GM12878 (cell line): ENCODE results near the gene SHROOM3. TPM values are rescaled to one million over a fixed set of nuclear protein-coding genes. Genes with fewer than 3 reads are reported as not detected.

Experiments
- ATAC-seq: fragments of 200-7000 bp; cut with Tn5 transposase; 3 replicates; pipeline ENCODE4 v1.9.1; 2020; ENCODE audit warnings: mild to moderate bottlenecking, moderate library complexity
- BruUV-seq: library from RNA; stranded (reverse); fragments of 400-500 nt; replicated peaks from 2 replicates; lab custom pipeline; 2021; lab: Mats Ljungman, UMichigan
- CTCF ChIA-PET: fragments of 300-600 bp; sonication (Branson Sonifier 250); formaldehyde crosslinking; extraction: SDS; loops from one replicate; lab custom pipeline; 2021; ENCODE audit warnings: inconsistent platforms; lab: Yijun Ruan, JAX
- POLR2A ChIA-PET: fragments of 350-600 bp; formaldehyde crosslinking; extraction: SDS; loops from one replicate; lab custom pipeline; 2021; ENCODE audit warnings: inconsistent platforms; lab: Charles Lee
- RAD21 ChIA-PET: fragments of 300-600 bp; sonication (Branson Sonifier 250); formaldehyde crosslinking; loops from one replicate; lab custom pipeline; 2023; ENCODE audit warnings: antibody characterized with exemption; ENCODE audit not compliant: unreplicated experiment; lab: Charles Lee
- SMC1A ChIA-PET: fragments of 300-600 bp; sonication (Branson Sonifier 250); formaldehyde crosslinking; loops from one replicate; lab custom pipeline; 2023; ENCODE audit not compliant: unreplicated experiment, uncharacterized antibody; lab: Charles Lee
- DNase-seq: peaks from one replicate; pipeline ENCODE4 v3.0.0-alpha.2; 2011; ENCODE audit warnings: low read depth, low spot score
- FAIRE-seq: peaks from 3 replicates; lab custom pipeline; 2011; peaks lifted over from hg19 to GRCh38; lab: Jason Lieb, UNC
- H2AFZ ChIP-seq: 2 replicates; pipeline ENCODE4 v1.6.0; 2011; ENCODE audit warnings: low read depth, low read length, control low read depth; ENCODE audit not compliant: control insufficient read depth
- H3K27ac ChIP-seq: 2 replicates; pipeline ENCODE4 v1.5.1; 2011; ENCODE audit warnings: control low read depth; ENCODE audit not compliant: control insufficient read depth, insufficient read depth
- H3K27me3 ChIP-seq, 2 experiments: replicated peaks in 1 of 2; 2 replicates each; pipeline versions ENCODE4 v1.6.0 to v1.6.1; 2011; ENCODE audit warnings: low read length in 1 of 2; ENCODE audit not compliant: control insufficient read depth in 2 of 2, insufficient read depth in 2 of 2
- H3K36me3 ChIP-seq, 2 experiments: 2 replicates each; pipeline ENCODE4 v1.5.1; 2011; ENCODE audit warnings: low read length in 1 of 2; ENCODE audit not compliant: control insufficient read depth in 2 of 2, insufficient read depth in 2 of 2
- H3K4me1 ChIP-seq: 2 replicates; pipeline ENCODE4 v1.6.1; 2011; ENCODE audit warnings: mild to moderate bottlenecking, low read length, moderate library complexity, mixed read lengths; ENCODE audit not compliant: control insufficient read depth, insufficient read depth
- H3K4me2 ChIP-seq: 2 replicates; pipeline ENCODE4 v1.6.0; 2011; ENCODE audit warnings: control low read depth; ENCODE audit not compliant: control insufficient read depth, insufficient read depth
- H3K4me3 ChIP-seq: fragments of 200-600 bp; sonication (generic); 2 replicates; pipeline ENCODE4 v1.5.1; 2016
- H3K79me2 ChIP-seq: 2 replicates; pipeline ENCODE4 v1.6.0; 2011; ENCODE audit warnings: low read length; ENCODE audit not compliant: control insufficient read depth, insufficient read depth
- H3K9ac ChIP-seq: 2 replicates; pipeline ENCODE4 v1.8.0; 2011; ENCODE audit warnings: low read length, control low read depth, mixed read lengths; ENCODE audit not compliant: control insufficient read depth, insufficient read depth
- H3K9me3 ChIP-seq: replicated peaks from 3 replicates; pipeline ENCODE4 v1.5.1; 2011; ENCODE audit warnings: mild to moderate bottlenecking, low read length; ENCODE audit not compliant: control insufficient read depth, insufficient read depth
- H4K20me1 ChIP-seq: 2 replicates; pipeline ENCODE4 v1.6.0; 2011; ENCODE audit not compliant: control insufficient read depth, insufficient read depth
- BMI1 ChIP-seq: fragments of 450-650 bp; IDR thresholded peaks from 2 replicates; pipeline ENCODE4 v1.6.1; 2016; ENCODE audit warnings: mild to moderate bottlenecking, moderate library complexity, borderline replicate concordance
- CBFB ChIP-seq: IDR thresholded peaks from 2 replicates; pipeline ENCODE4 v1.6.1; 2016; ENCODE audit warnings: antibody characterized with exemption, low read depth
- CEBPB ChIP-seq, 2 experiments: fragments of 150-350 bp in 1 of 2; IDR thresholded peaks; 2 replicates each; pipeline ENCODE4 v1.6.1; 2012 to 2014; ENCODE audit warnings: low read depth in 2 of 2, low read length in 2 of 2, borderline replicate concordance in 1 of 2, inconsistent platforms in 1 of 2
- CREB1 ChIP-seq: IDR thresholded peaks from 2 replicates; pipeline ENCODE4 v1.6.1; 2012; ENCODE audit warnings: low read depth, mild to moderate bottlenecking, inconsistent platforms
- CREM ChIP-seq: IDR thresholded peaks from 2 replicates; pipeline ENCODE4 v1.6.1; 2014; ENCODE audit warnings: antibody characterized with exemption, low read depth
- FOXM1 ChIP-seq: IDR thresholded peaks from 2 replicates; pipeline ENCODE4 v1.6.1; 2012; ENCODE audit warnings: low read depth, mild to moderate bottlenecking, inconsistent platforms, low read length, moderate library complexity
- GABPA ChIP-seq: IDR thresholded peaks from 2 replicates; pipeline ENCODE4 v1.6.1; 2014; ENCODE audit warnings: antibody characterized with exemption, low read depth, mild to moderate bottlenecking, inconsistent platforms
- GATAD2B ChIP-seq: fragments of 450-650 bp; conservative IDR thresholded peaks from 2 replicates; pipeline ENCODE4 v1.6.1; 2017; ENCODE audit warnings: low read depth, mild to moderate bottlenecking, moderate library complexity
- HDAC2 ChIP-seq: fragments of 200-600 bp; sonication (generic); IDR thresholded peaks from 2 replicates; pipeline ENCODE4 v1.6.1; 2017
- IKZF2 ChIP-seq, 2 experiments: fragments of 450-650 bp; IDR thresholded peaks; 2 replicates each; pipeline ENCODE4 v1.6.1; 2017; ENCODE audit warnings: mild to moderate bottlenecking in 2 of 2, moderate library complexity in 2 of 2
- IRF4 ChIP-seq: IDR thresholded peaks from 2 replicates; pipeline ENCODE4 v1.6.1; 2011; ENCODE audit warnings: low read depth, low read length
- JUNB ChIP-seq: IDR thresholded peaks from 2 replicates; pipeline ENCODE4 v1.6.1; 2016; ENCODE audit warnings: antibody characterized with exemption, mild to moderate bottlenecking
- MEF2A ChIP-seq: IDR thresholded peaks from 2 replicates; pipeline ENCODE4 v1.6.1; 2011; ENCODE audit warnings: low read depth, mild to moderate bottlenecking, low read length, moderate library complexity; ENCODE audit not compliant: insufficient read depth
- MEF2B ChIP-seq: fragments of 450-650 bp; IDR thresholded peaks from 2 replicates; pipeline ENCODE4 v1.6.1; 2018; ENCODE audit warnings: mild to moderate bottlenecking, moderate library complexity; ENCODE audit not compliant: partially characterized antibody, poor library complexity, severe bottlenecking
- MTA3 ChIP-seq: IDR thresholded peaks from 2 replicates; pipeline ENCODE4 v1.6.1; 2012; ENCODE audit warnings: low read length, inconsistent platforms, borderline replicate concordance
- NFIC ChIP-seq: IDR thresholded peaks from 2 replicates; pipeline ENCODE4 v1.6.1; 2012; ENCODE audit warnings: low read depth, mild to moderate bottlenecking, inconsistent platforms, low read length, moderate library complexity
- POU2F2 ChIP-seq: IDR thresholded peaks from 3 replicates; pipeline ENCODE4 v1.6.1; 2011; ENCODE audit warnings: low read depth, mild to moderate bottlenecking, low read length, borderline replicate concordance
- RAD21 ChIP-seq: IDR thresholded peaks from 2 replicates; pipeline ENCODE4 v1.6.1; 2011; ENCODE audit warnings: mild to moderate bottlenecking, low read depth, low read length, moderate library complexity; ENCODE audit not compliant: insufficient read depth
- RELB ChIP-seq: fragments of 450-650 bp; IDR thresholded peaks from 2 replicates; pipeline ENCODE4 v1.6.1; 2017; ENCODE audit warnings: low read depth, mild to moderate bottlenecking, moderate library complexity
- RUNX3 ChIP-seq: IDR thresholded peaks from 2 replicates; pipeline ENCODE4 v1.6.1; 2012; ENCODE audit warnings: low read length, inconsistent platforms
- SIN3A ChIP-seq: IDR thresholded peaks from 2 replicates; pipeline ENCODE4 v1.6.1; 2012; ENCODE audit warnings: low read depth, low read length, improper control_type of control experiment
- SMC3 ChIP-seq: IDR thresholded peaks from 2 replicates; pipeline ENCODE4 v1.6.1; 2011; ENCODE audit warnings: low read length, improper control_type of control experiment, borderline replicate concordance
- SRF ChIP-seq, 2 experiments: IDR thresholded peaks; 2 replicates each; pipeline ENCODE4 v1.6.1; 2011; ENCODE audit warnings: low read depth in 2 of 2, low read length in 2 of 2, mild to moderate bottlenecking in 1 of 2, moderate library complexity in 1 of 2
- TCF12 ChIP-seq: IDR thresholded peaks from 2 replicates; pipeline ENCODE4 v1.6.1; 2011; ENCODE audit warnings: low read depth, mild to moderate bottlenecking, low read length
- YY1 ChIP-seq: IDR thresholded peaks from 2 replicates; pipeline ENCODE4 v1.6.1; 2011; ENCODE audit warnings: low read depth, mild to moderate bottlenecking, low read length
- ZNF384 ChIP-seq: IDR thresholded peaks from 2 replicates; pipeline ENCODE4 v1.6.1; 2012; ENCODE audit warnings: low read depth, mild to moderate bottlenecking, low read length, improper control_type of control experiment, borderline replicate concordance
- WGBS: methylation state at CpG from one replicate; pipeline ENCODE4 v1.1.6; 2016; ENCODE audit warnings: low lambda C conversion rate; ENCODE audit not compliant: insufficient replicate concordance, insufficient coverage; ENCODE audit errors: missing lambda C conversion rate; 5-methylcytosine and 5-hydroxymethylcytosine counted together
- in situ Hi-C: fragments of 300-500 bp; cut with MboI; formaldehyde crosslinking; loops from 9 replicates; pipeline ENCODE4 v1.14.3; 2018; ENCODE audit warnings: mixed read lengths
- intact Hi-C: fragments of 100-400 bp; cut with micrococcal nuclease; formaldehyde crosslinking; loops from one replicate; pipeline ENCODE4 v1.14.2; 2022; ENCODE audit not compliant: unreplicated experiment
- polyA plus RNA-seq, 11 experiments: library from polyadenylated mRNA; depleted of rRNA in 4 of 11; unstranded in 6 of 11; stranded (reverse) in 5 of 11; fragments of >200 nt; fragmentation: Nextera tagmentation in 4 of 11; fragmentation: Illumina TruSeq in 1 of 11; extraction: Ambion mirVana in 4 of 11; extraction: Trizol in 1 of 11; gene quantifications; 1 replicate in 1 of 11; 2 replicates in 10 of 11; pipeline versions ENCODE4 v1.2.1 to v1.2.3, GENCODE V29; 2011 to 2016; ENCODE audit warnings: inconsistent platforms in 2 of 11, missing spikeins in 2 of 11, low read depth in 1 of 11
- total RNA-seq, 4 experiments: library from RNA; depleted of rRNA in 3 of 4; stranded (reverse); fragments of >200 nt in 3 of 4; fragmentation: Illumina TruSeq in 1 of 4; extraction: Trizol in 1 of 4; gene quantifications; 2 replicates each; pipeline versions ENCODE4 v1.2.1 to v1.2.3, GENCODE V29; 2013 to 2021

The SHROOM3 gene
- total and polyA plus RNA-seq, 10 of the 15 experiments (the other 5 are each of a cell fraction or from before 2014, with no cell fraction given): under 0.01 to 0.29 (median 0.08) TPM; not detected in 1

GRCh38 chr4:76607266-76607799 is 172.3 kb downstream of the SHROOM3 start:
- Histone ChIP-seq H2AFZ (peak overlapping the region; percentile 25; the same call in 1 of the 2 replicates), H3K4me1 (peaks cover 23% of the 10 kb centered on the region), H3K79me2 (no peaks in the 10 kb centered on the region), H3K27me3 (no peaks in the 10 kb centered on the region), H3K9ac (no peak overlapping the region), H3K36me3 (no peaks in the 10 kb centered on the region), H3K9me3 (no peaks in the 10 kb centered on the region), H3K4me2 (peak overlapping the region; percentile 63; the same call in 1 of the 2 replicates), H3K4me3 (peak overlapping the region; percentile 41; the same call in 1 of the 2 replicates), H4K20me1 (no peaks in the 10 kb centered on the region), H3K27ac (peak overlapping the region; percentile 12; the same call in 1 of the 2 replicates)
- DNase-seq (peak; percentile 62), ATAC-seq (peak; percentile 91), FAIRE-seq (peak; percentile 81)
- CTCF ChIA-PET: no interaction called here
- RAD21 ChIA-PET: no interaction called here
- SMC1A ChIA-PET: interaction anchor here (0.6 to 0.9 kb wide), 2 partner anchors 17 to 402 kb away, joined by 3 read pairs; no protein-coding TSS in a partner anchor
- POLR2A ChIA-PET: no interaction called here
- BruUV-seq: no TSS peak
- intact Hi-C loops (no loop called here), in situ Hi-C loops (no loop called here)
- WGBS: 3% methylated on average over 3 of the region's 3 CpGs
- TF ChIP-seq BMI1 (no peak), GATAD2B (no peak), RELB (0 out of 2 replicates have a peak, but pooled peaks have one; percentile 29), MEF2B (peak; percentile 66), RAD21 (0 out of 2 replicates have a peak, but pooled peaks have one; percentile 18), NFIC (peak; percentile 91), IRF4 (0 out of 2 replicates have a peak, but pooled peaks have one; percentile 36), GABPA (0 out of 2 replicates have a peak, but pooled peaks have one; percentile 35), MTA3 (peak; percentile 90; the same call in 1 of the 2 replicates), IKZF2 (IDR thresholded peaks at IDR 0.05) (peak in 1 of 2 experiments; percentile 63; a peak in 2 of 4 replicates), CREM (0 out of 2 replicates have a peak, but pooled peaks have one; percentile 23), ZNF384 (peak; percentile 86; the same call in 1 of the 2 replicates), HDAC2 (no peak), POU2F2 (no peak), SRF (IDR thresholded peaks at IDR 0.05; ENCODE audit: low read depth in 2 of 2, low read length in 2 of 2) (0 out of 4 replicates have a peak, but pooled peaks of 1 of the 2 experiments have one; percentile 39), SMC3 (no peak), TCF12 (0 out of 2 replicates have a peak, but pooled peaks have one; percentile 10), CREB1 (0 out of 2 replicates have a peak, but pooled peaks have one; percentile 18), SIN3A (no peak), MEF2A (peak; percentile 94), CEBPB (IDR thresholded peaks at IDR 0.05; ENCODE audit: borderline replicate concordance in 1 of 2, low read depth in 2 of 2, low read length in 2 of 2) (peak in 1 of 2 experiments; percentile 46; a peak in 1 of 4 replicates), YY1 (0 out of 2 replicates have a peak, but pooled peaks have one; percentile 20), RUNX3 (peak; percentile 99), CBFB (peak; percentile 82), FOXM1 (peak; percentile 86), JUNB (peak; percentile 38)
